Activated CD8-positive, alpha-beta memory T cell treated with anti-CD3 and anti-CD28 coated beads, Interleukin-2, amount 50 U/mL, for 1 hour (primary cell): ENCODE data around the gene IL1RAP.
"Not testable (repeated sequence)": the region's sequence is repeated elsewhere in the genome, so short reads cannot be mapped to it uniquely, and the experiment has no call there.

ENCODE experiments used
- DNase-seq: peaks from one replicate; pipeline ENCODE4 v3.0.0-alpha.2; 2020; ENCODE audit errors: extremely low read depth

Gene IL1RAP

DNA sequence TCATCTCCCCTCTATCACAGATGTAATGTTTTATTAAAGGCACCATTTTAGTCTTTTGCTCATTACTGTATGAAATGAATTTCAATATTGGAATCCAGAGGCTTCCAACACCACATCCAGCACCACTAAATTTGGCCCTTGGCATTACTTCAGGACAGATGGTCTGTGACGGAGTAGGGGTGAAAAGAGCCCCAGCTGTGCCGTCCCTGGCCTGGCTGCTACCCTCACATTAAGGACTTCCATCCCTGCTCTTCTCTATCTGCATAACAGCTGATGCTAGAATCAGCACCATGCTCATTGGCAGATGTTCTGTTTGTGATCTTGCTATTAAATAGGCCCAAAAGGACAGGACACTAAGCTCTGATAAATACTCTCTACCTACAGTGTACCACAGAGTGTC is 152.9 kb downstream of the IL1RAP start:
- no peak for DNase-seq

DNA sequence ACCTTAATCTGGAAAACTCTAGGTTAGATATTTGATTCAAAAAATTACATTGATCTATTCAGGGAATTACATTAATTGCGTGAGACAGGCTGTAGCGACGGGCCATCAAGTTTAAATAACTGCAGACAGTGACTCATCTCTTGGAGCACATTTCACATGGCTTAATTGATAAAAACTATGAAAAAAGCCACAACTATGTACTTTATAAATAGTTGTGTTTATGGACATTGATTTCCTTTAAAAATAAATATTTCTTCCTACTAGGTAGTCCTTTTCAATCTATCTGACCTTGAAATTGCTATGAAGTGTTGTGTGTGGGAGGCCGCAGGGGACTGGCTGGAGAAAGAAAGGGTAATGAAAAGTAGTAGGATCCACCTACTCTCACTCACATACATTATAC is 157.8 kb downstream of the IL1RAP start:
- no peak for DNase-seq

- no peak for DNase-seq
These were observed 159.3 kb downstream of the IL1RAP start for GRCh38 chr3:190673148-190673547.

DNA sequence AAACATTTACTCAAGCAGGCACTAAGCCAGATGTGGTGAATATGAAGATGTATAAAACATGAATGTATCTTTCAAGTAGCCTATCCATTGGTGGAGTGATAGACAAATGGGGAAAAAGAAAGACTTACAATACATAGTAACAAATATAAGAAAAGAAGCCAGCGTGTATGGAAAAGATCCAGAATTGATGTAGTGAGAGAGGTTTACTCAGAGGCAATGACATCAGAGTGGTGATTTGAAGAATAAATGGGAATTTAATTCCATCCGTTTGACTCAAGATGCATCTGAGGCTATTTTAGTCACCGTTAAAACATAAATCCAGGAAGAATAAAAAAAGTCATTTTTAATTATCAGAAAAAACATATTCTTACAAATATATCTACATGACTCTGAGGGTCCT is 162.6 kb downstream of the IL1RAP start:
- no peak for DNase-seq

- DNase-seq = no peak
These were observed 163.1 kb downstream of the IL1RAP start for GRCh38 chr3:190677001-190677400.

- DNase-seq = not testable (repeated sequence)
These were observed 164.0 kb downstream of the IL1RAP start for GRCh38 chr3:190677868-190678267.

GRCh38 chr3:190680691-190681090 is 166.8 kb downstream of the IL1RAP start:
- no peak for DNase-seq

DNA sequence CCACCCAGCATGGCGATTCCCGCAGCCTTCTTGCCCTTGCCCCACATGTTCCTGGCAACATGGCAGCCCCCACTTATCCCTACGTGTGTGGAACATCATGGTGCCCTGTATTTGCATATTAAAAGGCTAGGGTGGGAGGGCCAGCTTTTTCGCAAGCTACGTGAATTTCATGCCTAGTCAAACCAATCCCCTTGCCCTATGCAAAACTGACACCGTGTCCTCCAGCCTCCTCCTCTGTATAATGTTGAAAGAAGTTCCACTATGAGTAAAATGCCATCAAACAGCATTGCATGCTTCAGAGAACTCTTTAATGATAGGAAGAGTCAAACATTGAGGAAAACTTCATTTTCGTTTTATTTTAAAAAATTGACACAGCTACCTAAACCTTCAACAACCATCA is 170.9 kb downstream of the IL1RAP start:
- DNase-seq = no peak

GRCh38 chr3:190686011-190686410 is 172.1 kb downstream of the IL1RAP start:
- no peak for DNase-seq

- DNase-seq = no peak
These were observed 176.4 kb downstream of the IL1RAP start for GRCh38 chr3:190690246-190690645.

GRCh38 chr3:190692256-190692655 is 178.4 kb downstream of the IL1RAP start:
- DNase-seq = no peak

DNA sequence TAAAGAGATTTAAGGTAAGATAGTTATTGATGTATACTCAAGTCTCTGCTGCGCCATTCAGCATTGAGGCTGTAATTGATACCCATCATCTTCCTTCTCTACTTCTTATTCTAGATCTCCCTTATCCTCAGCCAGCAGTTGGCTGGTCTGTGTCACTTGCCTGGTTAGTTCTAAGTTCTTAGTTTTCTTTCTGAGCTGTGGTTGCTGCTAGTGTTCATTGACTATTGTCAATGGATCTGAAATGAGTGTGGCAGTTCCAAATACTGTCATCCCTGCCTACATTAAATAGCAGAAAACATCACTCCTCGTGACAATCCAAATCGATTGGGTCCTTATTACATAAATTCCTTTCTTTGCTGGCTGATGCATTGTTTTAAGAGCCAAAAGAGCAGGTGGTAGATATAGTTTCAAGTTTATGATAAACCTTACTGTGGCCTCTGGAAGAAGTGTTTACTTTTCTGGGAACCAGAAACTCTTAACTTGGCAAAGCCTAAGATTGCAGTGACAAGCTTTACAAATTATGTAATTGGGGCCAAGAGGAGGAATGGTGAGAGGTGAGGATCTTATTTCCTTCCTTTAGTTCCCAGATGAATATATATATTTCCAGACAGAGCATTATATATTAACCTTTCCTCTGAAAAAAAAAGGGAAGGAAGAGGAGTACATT is 180.6 kb downstream of the IL1RAP start:
- no peak for DNase-seq

GRCh38 chr3:190695225-190695624 is 181.3 kb downstream of the IL1RAP start:
- no peak for DNase-seq

- no peak for DNase-seq
These were observed 182.1 kb downstream of the IL1RAP start for GRCh38 chr3:190695994-190696393.

DNA sequence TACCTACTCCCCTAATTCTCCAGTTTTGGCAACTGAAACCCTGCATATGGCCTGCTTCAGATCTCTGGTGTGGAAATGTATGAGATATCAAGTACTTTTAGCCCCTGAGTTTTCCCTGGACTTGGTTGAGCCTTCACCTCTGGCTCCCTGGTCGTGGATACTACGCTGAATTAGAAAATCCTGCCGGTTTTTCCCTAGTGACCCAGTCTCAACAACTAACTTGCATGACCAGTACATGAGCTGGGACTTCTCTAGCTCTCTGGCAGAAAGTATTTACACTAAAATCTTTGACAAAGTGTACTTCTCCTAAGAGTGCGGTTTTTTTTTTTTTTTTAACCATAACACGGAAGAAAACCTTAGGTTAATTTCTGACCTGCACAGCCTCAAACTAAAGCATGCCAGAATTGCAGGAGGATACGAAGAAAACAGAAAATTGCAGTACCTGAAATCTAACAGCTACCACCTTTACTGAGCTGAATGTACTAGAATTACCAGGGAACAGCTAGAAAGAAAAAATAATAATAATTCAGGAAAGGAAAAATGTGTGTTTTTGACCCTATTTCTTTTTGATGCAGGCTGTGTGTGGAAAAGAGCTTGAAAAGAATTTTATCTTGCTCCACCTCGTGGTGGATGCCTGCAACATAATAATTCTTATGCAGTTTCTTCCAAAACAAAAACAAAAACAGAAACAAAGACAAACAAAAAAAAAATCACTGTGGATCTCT is 183.1 kb downstream of the IL1RAP start:
- no peak for DNase-seq

GRCh38 chr3:190697502-190697830 is 183.6 kb downstream of the IL1RAP start:
- DNase-seq = no peak

- DNase-seq = no peak
These were observed 184.0 kb downstream of the IL1RAP start for GRCh38 chr3:190697901-190698300.

DNA sequence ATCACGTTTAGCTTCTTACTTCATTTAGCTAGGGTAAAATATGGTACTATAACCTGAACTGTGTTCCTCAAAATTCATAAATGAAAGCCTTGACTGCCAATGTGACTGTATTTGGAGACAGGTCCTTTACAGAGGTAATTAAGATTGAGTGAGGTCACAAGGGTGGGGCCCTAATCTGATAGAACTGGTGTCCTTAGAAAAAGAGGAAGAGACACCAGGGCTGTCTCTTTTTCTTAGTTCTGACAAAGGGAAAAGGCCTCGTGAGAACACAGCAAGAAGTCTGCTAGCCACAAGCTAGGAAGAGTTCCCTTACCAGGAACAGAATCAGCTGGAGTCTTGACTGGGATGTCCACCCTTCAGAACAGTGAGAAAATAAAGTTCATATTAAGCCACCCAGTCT is 185.9 kb downstream of the IL1RAP start:
- no peak for DNase-seq

- DNase-seq = no peak
These were observed 187.2 kb downstream of the IL1RAP start for GRCh38 chr3:190701096-190701532.

DNA sequence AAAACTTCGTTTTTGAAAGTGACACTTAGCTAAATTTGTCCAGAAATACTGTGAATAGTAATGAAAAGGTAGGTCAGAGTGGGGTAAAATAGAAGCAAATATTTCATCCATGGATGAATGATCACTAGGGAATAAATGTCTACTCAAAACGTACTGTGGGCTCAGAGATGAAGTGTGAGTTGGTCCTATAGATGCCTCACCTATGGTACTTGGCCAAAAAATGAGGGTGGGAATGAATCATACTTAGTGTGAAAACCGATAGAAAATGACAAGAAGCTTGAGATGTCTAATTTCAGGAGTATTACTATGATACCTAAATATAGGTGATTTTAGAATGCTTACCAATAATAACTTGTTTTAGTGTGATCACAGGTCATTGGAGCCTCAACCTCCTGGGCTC is 192.7 kb downstream of the IL1RAP start:
- no peak for DNase-seq
